ENCODE data around the gene GTF2IRD2.
"Not testable (repeated sequence)": the region's sequence is repeated elsewhere in the genome, so short reads cannot be mapped to it uniquely, and the experiment has no call there.

GTF2IRD2 gene

GRCh38 chr7:74850833-74851721 lies at the start of gene GTF2IRD2:
GTF2IRD2 (minus strand) TSS chr7:74851605; CDS start chr7:74836378, 15,227 bp downstream.
- DNase-seq: not testable (repeated sequence)

- not testable (repeated sequence) for DNase-seq
Observed at GRCh38 chr7:74890158-74891123, 39.0 kb upstream of the GTF2IRD2 start.

- not testable (repeated sequence) for DNase-seq
Observed at GRCh38 chr7:74889518-74890129, 38.2 kb upstream of the GTF2IRD2 start.

GRCh38 chr7:74885295-74885694 lies 33.9 kb upstream of the GTF2IRD2 start:
- DNase-seq: not testable (repeated sequence)

GRCh38 chr7:74882110-74882509 lies 30.7 kb upstream of the GTF2IRD2 start:
- DNase-seq: not testable (repeated sequence)

GRCh38 chr7:74874748-74875512 lies 23.5 kb upstream of the GTF2IRD2 start:
- DNase-seq: not testable (repeated sequence)

GRCh38 chr7:74874104-74874747 lies 22.8 kb upstream of the GTF2IRD2 start:
- DNase-seq: not testable (repeated sequence)

GRCh38 chr7:74872542-74872941 lies 21.1 kb upstream of the GTF2IRD2 start:
- not testable (repeated sequence) for DNase-seq

GRCh38 chr7:74865777-74866176 lies 14.4 kb upstream of the GTF2IRD2 start:
- DNase-seq: not testable (repeated sequence)

GRCh38 chr7:74849853-74850252 lies 1.6 kb downstream of the GTF2IRD2 start:
- DNase-seq: not testable (repeated sequence)

- DNase-seq: not testable (repeated sequence)
Observed at GRCh38 chr7:74830411-74830810, 21.0 kb downstream of the GTF2IRD2 start.

- not testable (repeated sequence) for DNase-seq
Observed at GRCh38 chr7:74829959-74830358, 21.4 kb downstream of the GTF2IRD2 start.

GRCh38 chr7:74821259-74821658 lies 30.1 kb downstream of the GTF2IRD2 start:
- DNase-seq: not testable (repeated sequence)

- not testable (repeated sequence) for DNase-seq
Observed at GRCh38 chr7:74820146-74820805, 31.1 kb downstream of the GTF2IRD2 start.

GRCh38 chr7:74815882-74816281 lies 35.5 kb downstream of the GTF2IRD2 start:
- not testable (repeated sequence) for DNase-seq

GRCh38 chr7:74798644-74799043 lies 52.8 kb downstream of the GTF2IRD2 start:
- DNase-seq: not testable (repeated sequence)

- DNase-seq: not testable (repeated sequence)
Observed at GRCh38 chr7:74797848-74798622, 53.4 kb downstream of the GTF2IRD2 start.

GRCh38 chr7:74789200-74789736 lies 62.1 kb downstream of the GTF2IRD2 start:
- DNase-seq: not testable (repeated sequence)

- peak; percentile 33 for DNase-seq
Observed at GRCh38 chr7:74788369-74789150, 62.8 kb downstream of the GTF2IRD2 start.

Data from amniotic stem cell (primary cell).